Measurements from ENCODE around the gene KLK14. TPM values are rescaled to one million over a fixed set of nuclear protein-coding genes. Genes with fewer than 3 reads are reported as not detected.

The KLK14 gene
- total RNA-seq, 2 experiments from 2014 or later: 0.84 TPM; not detected in 1

DNA sequence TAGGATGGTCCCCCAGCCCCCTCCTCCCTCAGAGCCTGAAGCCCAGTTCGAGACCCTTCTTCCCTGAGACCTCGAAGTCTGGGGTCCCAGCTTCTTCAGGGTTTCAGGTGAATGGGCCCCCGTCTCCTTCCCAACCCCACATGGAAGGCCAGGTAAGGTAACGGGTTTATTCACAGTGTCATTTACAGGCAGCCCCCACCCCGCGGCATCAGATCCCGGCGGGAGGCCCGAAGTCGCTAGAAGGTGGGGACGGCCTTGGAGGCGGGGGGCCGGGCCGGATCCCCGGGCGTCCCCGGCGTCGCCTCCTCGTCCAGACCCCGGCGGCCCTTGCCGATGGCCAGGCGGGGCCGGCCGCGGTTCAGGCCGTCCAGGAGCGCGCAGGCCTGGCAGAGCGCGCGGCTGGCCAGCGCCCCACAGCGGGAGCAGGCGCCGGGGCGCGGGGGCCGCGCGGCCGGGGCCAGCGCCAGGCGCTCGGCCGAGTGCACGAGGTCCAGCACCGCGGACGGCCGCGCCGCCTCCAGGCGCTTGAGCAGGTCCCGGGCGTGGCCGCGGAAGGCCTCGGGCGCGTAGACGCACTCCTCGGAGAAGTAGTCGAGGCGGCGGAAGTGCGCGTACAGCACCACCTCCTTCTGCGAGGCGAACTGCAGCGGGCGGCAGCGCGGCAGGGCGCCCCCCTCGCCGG, 15.8 kb upstream of the KLK14 start:
- no peak overlapping the region for H3K4me3 ChIP-seq (ENCODE audit: low read depth, low read length, poor library complexity, severe bottlenecking)
- DNase-seq (ENCODE audit: low spot score): no peak
- no peaks in the 10 kb centered on the region for H4K20me1 ChIP-seq (ENCODE audit: insufficient read depth, low read length)

GRCh38 chr19:51097796-51098195, 15.1 kb upstream of the KLK14 start:
- Histone ChIP-seq H3K9me2 (ENCODE audit: insufficient read depth, low read length) (no peaks in the 10 kb centered on the region), H3K27ac (ENCODE audit: low read depth, low read length, poor library complexity, severe bottlenecking) (no peak overlapping the region), H3K4me3 (ENCODE audit: low read depth, low read length, poor library complexity, severe bottlenecking) (no peak overlapping the region), H3K36me3 (ENCODE audit: insufficient read depth, low read length) (peaks cover 26% of the 10 kb centered on the region), H3K4me1 (ENCODE audit: insufficient read depth, low read length, poor library complexity, severe bottlenecking) (no peaks in the 10 kb centered on the region), H2AFZ (ENCODE audit: low read length) (no peak overlapping the region), H3K9me3 (ENCODE audit: low read length) (no peaks in the 10 kb centered on the region), H4K20me1 (ENCODE audit: insufficient read depth, low read length) (no peaks in the 10 kb centered on the region), H3K4me2 (ENCODE audit: low read length) (no peak overlapping the region), H3K79me2 (ENCODE audit: insufficient read depth, low read depth, low read length) (no peaks in the 10 kb centered on the region)
- CTCF ChIA-PET (ENCODE audit: unreplicated experiment): no interaction called here
- DNase-seq (ENCODE audit: low spot score): no peak
- POLR2A ChIA-PET: no interaction called here
- intact Hi-C loops (cut with micrococcal nuclease; ENCODE audit: unreplicated experiment): no loop called here
- no peak for TF ChIP-seq EZH2phosphoT487 (IDR thresholded peaks at IDR 0.05; ENCODE audit: borderline replicate concordance, low read depth, low read length)
- TF ChIP-seq, protein P1, sequence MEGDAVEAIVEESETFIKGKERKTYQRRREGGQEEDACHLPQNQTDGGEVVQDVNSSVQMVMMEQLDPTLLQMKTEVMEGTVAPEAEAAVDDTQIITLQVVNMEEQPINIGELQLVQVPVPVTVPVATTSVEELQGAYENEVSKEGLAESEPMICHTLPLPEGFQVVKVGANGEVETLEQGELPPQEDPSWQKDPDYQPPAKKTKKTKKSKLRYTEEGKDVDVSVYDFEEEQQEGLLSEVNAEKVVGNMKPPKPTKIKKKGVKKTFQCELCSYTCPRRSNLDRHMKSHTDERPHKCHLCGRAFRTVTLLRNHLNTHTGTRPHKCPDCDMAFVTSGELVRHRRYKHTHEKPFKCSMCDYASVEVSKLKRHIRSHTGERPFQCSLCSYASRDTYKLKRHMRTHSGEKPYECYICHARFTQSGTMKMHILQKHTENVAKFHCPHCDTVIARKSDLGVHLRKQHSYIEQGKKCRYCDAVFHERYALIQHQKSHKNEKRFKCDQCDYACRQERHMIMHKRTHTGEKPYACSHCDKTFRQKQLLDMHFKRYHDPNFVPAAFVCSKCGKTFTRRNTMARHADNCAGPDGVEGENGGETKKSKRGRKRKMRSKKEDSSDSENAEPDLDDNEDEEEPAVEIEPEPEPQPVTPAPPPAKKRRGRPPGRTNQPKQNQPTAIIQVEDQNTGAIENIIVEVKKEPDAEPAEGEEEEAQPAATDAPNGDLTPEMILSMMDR (conservative IDR thresholded peaks at IDR 0.05; ENCODE audit: low read length): no peak
- no TSS peak for BruUV-seq (replicated peaks)

More for the DNA sequence above, 15.8 kb upstream of the KLK14 start:
- H3K79me2 ChIP-seq (ENCODE audit: insufficient read depth, low read depth, low read length): no peaks in the 10 kb centered on the region
- H3K36me3 ChIP-seq (ENCODE audit: insufficient read depth, low read length): peaks cover 29% of the 10 kb centered on the region
- intact Hi-C loops (cut with micrococcal nuclease; ENCODE audit: unreplicated experiment): no loop called here
- TF ChIP-seq, protein P1 (conservative IDR thresholded peaks at IDR 0.05; ENCODE audit: low read length): no peak
- TF ChIP-seq EZH2phosphoT487 (IDR thresholded peaks at IDR 0.05; ENCODE audit: borderline replicate concordance, low read depth, low read length): no peak
- H3K4me2 ChIP-seq (ENCODE audit: low read length): no peak overlapping the region
- BruUV-seq (replicated peaks): no TSS peak
- H2AFZ ChIP-seq (ENCODE audit: low read length): no peak overlapping the region
- H3K9me2 ChIP-seq (ENCODE audit: insufficient read depth, low read length): no peaks in the 10 kb centered on the region
- POLR2A ChIA-PET: no interaction called here
- no peak overlapping the region for H3K27ac ChIP-seq (ENCODE audit: low read depth, low read length, poor library complexity, severe bottlenecking)
- H3K4me1 ChIP-seq (ENCODE audit: insufficient read depth, low read length, poor library complexity, severe bottlenecking): no peaks in the 10 kb centered on the region
- CTCF ChIA-PET (ENCODE audit: unreplicated experiment): no interaction called here
- H3K9me3 ChIP-seq (ENCODE audit: low read length): no peaks in the 10 kb centered on the region

GRCh38 chr19:51097166-51097738, 14.6 kb upstream of the KLK14 start:
- Histone ChIP-seq H3K9me3 (ENCODE audit: low read length) (no peaks in the 10 kb centered on the region), H3K4me1 (ENCODE audit: insufficient read depth, low read length, poor library complexity, severe bottlenecking) (no peaks in the 10 kb centered on the region), H3K36me3 (ENCODE audit: insufficient read depth, low read length) (peaks cover 20% of the 10 kb centered on the region), H3K9me2 (ENCODE audit: insufficient read depth, low read length) (no peaks in the 10 kb centered on the region), H3K4me2 (ENCODE audit: low read length) (no peak overlapping the region), H3K27ac (ENCODE audit: low read depth, low read length, poor library complexity, severe bottlenecking) (no peak overlapping the region), H3K4me3 (ENCODE audit: low read depth, low read length, poor library complexity, severe bottlenecking) (no peak overlapping the region), H3K79me2 (ENCODE audit: insufficient read depth, low read depth, low read length) (no peaks in the 10 kb centered on the region), H2AFZ (ENCODE audit: low read length) (no peak overlapping the region), H4K20me1 (ENCODE audit: insufficient read depth, low read length) (no peaks in the 10 kb centered on the region)
- BruUV-seq (replicated peaks): no TSS peak
- ChIA-PET CTCF (ENCODE audit: unreplicated experiment) (interaction anchor here (0.6 kb wide), 1 partner anchor 1330 kb away, joined by 4 read pairs; the partner anchor contains the start of gene AP2A1), POLR2A (no interaction called here)
- peak; percentile 65 for DNase-seq (ENCODE audit: low spot score)
- intact Hi-C loops (cut with micrococcal nuclease; ENCODE audit: unreplicated experiment): no loop called here
- TF ChIP-seq, protein P1 (conservative IDR thresholded peaks at IDR 0.05; ENCODE audit: low read length): peak; percentile 80
- TF ChIP-seq EZH2phosphoT487 (IDR thresholded peaks at IDR 0.05; ENCODE audit: borderline replicate concordance, low read depth, low read length): no peak

Measured in OCI-LY7 (cell line).